K562 (cell line): ENCODE measurements around the gene BAD.

ENCODE experiments used
- BRCA1 ChIP-seq, 2 experiments: fragments of 450-650 bp in 1 of 2; sonication (generic) in 1 of 2; formaldehyde crosslinking in 1 of 2; IDR thresholded peaks; 2 replicates each; pipeline versions ENCODE4 v1.5.0 to v1.6.1; 2017 to 2020; ENCODE audit warnings: mild to moderate bottlenecking in 1 of 2, missing genetic modification reagents in 1 of 2
- KAT2B ChIP-seq: IDR thresholded peaks from one replicate; pipeline ENCODE4 v1.6.1; 2012; ENCODE audit warnings: low read depth, mild to moderate bottlenecking, control low read depth, inconsistent platforms, low read length, moderate library complexity

GRCh38 chr11:64278576-64279190 is 5.8 kb downstream of the BAD start:
- TF ChIP-seq BRCA1 (IDR thresholded peaks at IDR 0.05) (no peak), BRCA1 (CRISPR knock-in tag; IDR thresholded peaks at IDR 0.05) (no peak), KAT2B (no peak)
